GM23338 (cell line): Measurements from ENCODE around the gene EEF1AKMT2. TPM values are rescaled to one million over a fixed set of nuclear protein-coding genes. Genes with fewer than 3 reads are reported as not detected.

ENCODE experiments used
- ATAC-seq: fragments of 200-7000 bp; cut with Tn5 transposase; 3 replicates; pipeline ENCODE4 v1.9.1; 2020
- DNase-seq: peaks from one replicate; pipeline ENCODE4 v3.0.0-alpha.2; 2015; ENCODE audit warnings: low spot score
- H2AFZ ChIP-seq: fragments of 200-600 bp; sonication (generic); 2 replicates; pipeline ENCODE4 v1.8.0; 2016; ENCODE audit warnings: antibody characterized with exemption, mild to moderate bottlenecking, moderate library complexity
- H3F3A ChIP-seq: fragments of 200-600 bp; sonication (generic); replicated peaks from 2 replicates; pipeline ENCODE4 v1.8.0; 2017; ENCODE audit warnings: antibody characterized with exemption, mixed run types, low read depth
- H3K27ac ChIP-seq: fragments of 200-600 bp; sonication (generic); 2 replicates; pipeline ENCODE4 v1.6.1; 2016; ENCODE audit warnings: low read depth
- H3K27me3 ChIP-seq: fragments of 200-600 bp; sonication (generic); 2 replicates; pipeline ENCODE4 v1.8.0; 2016; ENCODE audit warnings: mild to moderate bottlenecking, mixed run types, moderate library complexity; ENCODE audit not compliant: insufficient read depth
- H3K36me3 ChIP-seq: fragments of 200-600 bp; sonication (generic); 2 replicates; pipeline ENCODE4 v1.8.0; 2016; ENCODE audit warnings: mild to moderate bottlenecking; ENCODE audit not compliant: insufficient read depth
- H3K4me1 ChIP-seq: fragments of 200-600 bp; sonication (generic); 2 replicates; pipeline ENCODE4 v1.8.0; 2016; ENCODE audit warnings: mild to moderate bottlenecking, moderate library complexity; ENCODE audit not compliant: insufficient read depth
- H3K4me2 ChIP-seq: fragments of 200-600 bp; sonication (generic); 2 replicates; pipeline ENCODE4 v1.7.1; 2017; ENCODE audit warnings: mixed run types
- H3K4me3 ChIP-seq: fragments of 200-600 bp; sonication (generic); 2 replicates; pipeline ENCODE4 v1.6.1; 2016; ENCODE audit warnings: mixed run types
- H3K79me2 ChIP-seq: fragments of 200-600 bp; sonication (generic); replicated peaks from 2 replicates; pipeline ENCODE4 v1.8.0; 2017; ENCODE audit warnings: mild to moderate bottlenecking; ENCODE audit not compliant: insufficient read depth
- H3K9me2 ChIP-seq: fragments of 200-600 bp; sonication (generic); 2 replicates; pipeline ENCODE4 v1.8.0; 2017; ENCODE audit not compliant: insufficient read depth
- H4K20me1 ChIP-seq: fragments of 200-600 bp; sonication (generic); replicated peaks from 2 replicates; pipeline ENCODE4 v1.8.0; 2017; ENCODE audit warnings: mild to moderate bottlenecking; ENCODE audit not compliant: insufficient read depth
- H3K27ac Mint-ChIP-seq: 2 replicates; pipeline ENCODE4 v1.8.0; 2020; ENCODE audit warnings: inconsistent platforms, mild to moderate bottlenecking, moderate library complexity, mixed read lengths
- H3K27me3 Mint-ChIP-seq: 3 replicates; pipeline ENCODE4 v1.8.0; 2022; ENCODE audit warnings: low read depth, mild to moderate bottlenecking, moderate library complexity, mixed read lengths, inconsistent platforms; ENCODE audit not compliant: insufficient read depth, poor library complexity
- H3K36me3 Mint-ChIP-seq: 3 replicates; pipeline ENCODE4 v1.8.0; 2021; ENCODE audit warnings: low read depth, mild to moderate bottlenecking, inconsistent platforms, moderate library complexity, mixed read lengths
- H3K4me1 Mint-ChIP-seq: 3 replicates; pipeline ENCODE4 v1.8.0; 2020; ENCODE audit warnings: mild to moderate bottlenecking, inconsistent platforms, mixed read lengths
- H3K4me3 Mint-ChIP-seq: 3 replicates; pipeline ENCODE4 v1.8.0; 2021; ENCODE audit warnings: moderate library complexity, mild to moderate bottlenecking, inconsistent platforms, mixed read lengths
- H3K9me3 Mint-ChIP-seq: 3 replicates; pipeline ENCODE4 v1.8.0; 2020; ENCODE audit warnings: moderate library complexity, mild to moderate bottlenecking, inconsistent platforms, mixed read lengths
- CREB1 ChIP-seq: fragments of 250-450 bp; sonication (Bioruptor Pico); IDR thresholded peaks from 2 replicates; pipeline ENCODE4 v1.5.0; 2020; ENCODE audit warnings: low read depth, mild to moderate bottlenecking, moderate library complexity
- CTCF ChIP-seq, 2 experiments: fragments of 200-600 bp in 1 of 2; sonication (generic) in 1 of 2; conservative IDR thresholded peaks; 2 replicates each; pipeline versions ENCODE4 v1.5.1 to v1.6.1; 2016 to 2017; ENCODE audit warnings: antibody characterized with exemption in 2 of 2, low read depth in 2 of 2, mild to moderate bottlenecking in 2 of 2, moderate library complexity in 1 of 2
- ETS1 ChIP-seq: IDR thresholded peaks from 2 replicates; pipeline ENCODE4 v1.6.1; 2016; ENCODE audit warnings: antibody characterized with exemption
- EZH2 ChIP-seq: fragments of 200-600 bp; sonication (generic); IDR thresholded peaks from one replicate; pipeline ENCODE4 v1.8.0; 2017; ENCODE audit warnings: antibody characterized with exemption, mild to moderate bottlenecking, low read depth; ENCODE audit not compliant: unreplicated experiment
- EZH2phosphoT487 ChIP-seq: fragments of 200-600 bp; sonication (generic); IDR thresholded peaks from one replicate; pipeline ENCODE4 v1.8.1; 2018; ENCODE audit warnings: antibody characterized with exemption; ENCODE audit not compliant: unreplicated experiment
- JUNB ChIP-seq: IDR thresholded peaks from one replicate; pipeline ENCODE4 v1.6.1; 2016; ENCODE audit warnings: antibody characterized with exemption; ENCODE audit not compliant: unreplicated experiment
- NANOG ChIP-seq: IDR thresholded peaks from 2 replicates; pipeline ENCODE4 v1.6.1; 2016; ENCODE audit warnings: antibody characterized with exemption, borderline replicate concordance
- POLR2AphosphoS5 ChIP-seq: IDR thresholded peaks from 2 replicates; pipeline ENCODE4 v1.6.1; 2016; ENCODE audit warnings: antibody characterized with exemption, low read depth
- STAT1 ChIP-seq: IDR thresholded peaks from one replicate; pipeline ENCODE4 v1.6.1; 2016; ENCODE audit warnings: antibody characterized with exemption; ENCODE audit not compliant: unreplicated experiment
- ZNF114 ChIP-seq: fragments of 250-450 bp; sonication (Bioruptor Pico); IDR thresholded peaks from 2 replicates; pipeline ENCODE4 v1.5.0; 2020; ENCODE audit warnings: mild to moderate bottlenecking, moderate library complexity
- ZNF331 ChIP-seq: fragments of 250-450 bp; sonication (Bioruptor Pico); IDR thresholded peaks from 2 replicates; pipeline ENCODE4 v1.5.0; 2020; ENCODE audit warnings: low read depth, mild to moderate bottlenecking, moderate library complexity
- polyA plus RNA-seq: library from polyadenylated mRNA; unstranded; fragments of >200 nt; fragmentation: Nextera tagmentation; extraction: Ambion mirVana; gene quantifications from 2 replicates; pipeline ENCODE4 v1.2.1, GENCODE V29; 2016
- total RNA-seq: library from RNA; depleted of rRNA; stranded (reverse); fragments of >200 nt; shearing (Covaris generic); gene quantifications from 2 replicates; pipeline ENCODE4 v1.2.3, GENCODE V29; 2014
- TF ChIP-seq, protein P1 (sequence below): IDR thresholded peaks from one replicate; pipeline ENCODE4 v1.6.1; 2018; ENCODE audit warnings: antibody characterized with exemption; ENCODE audit not compliant: unreplicated experiment
- TF ChIP-seq, protein P2 (sequence below): fragments of 250-450 bp; sonication (Bioruptor Pico); IDR thresholded peaks from 2 replicates; pipeline ENCODE4 v1.5.0; 2020; ENCODE audit warnings: mild to moderate bottlenecking, moderate library complexity

The EEF1AKMT2 gene
- total and polyA plus RNA-seq, 2 experiments from 2014 or later: 35.0 to 38.0 TPM

GRCh38 chr10:124768791-124769190 is 22.9 kb downstream of the EEF1AKMT2 start (continued):
- TF ChIP-seq JUNB: no peak
- TF ChIP-seq EZH2phosphoT487: no peak
- TF ChIP-seq EZH2: no peak

DNA sequence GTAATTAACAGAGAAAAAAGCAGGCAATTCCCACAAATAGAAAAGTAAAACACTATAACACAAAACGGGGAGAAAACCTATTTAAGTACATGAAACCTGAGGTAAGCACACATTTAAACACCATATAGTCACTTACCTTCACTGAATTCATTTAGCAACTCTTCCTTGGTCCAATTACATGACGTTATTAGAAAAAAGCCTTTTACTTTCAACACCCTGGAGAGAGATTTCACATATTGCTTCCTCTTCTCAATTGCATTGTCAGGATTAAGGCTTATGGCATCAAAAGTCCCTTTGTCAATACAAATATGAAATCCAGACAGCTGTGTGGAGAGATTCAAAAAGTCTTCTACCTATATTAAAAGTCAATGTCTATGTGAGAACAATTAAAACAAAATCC is 26.4 kb downstream of the EEF1AKMT2 start:
- H3K36me3 ChIP-seq: peaks cover 9% of the 10 kb centered on the region; the same call in 1 of the 2 replicates
- no peaks in the 10 kb centered on the region for H3K79me2 ChIP-seq
- H3K4me2 ChIP-seq: no peak overlapping the region
- H3K27me3 Mint-ChIP-seq: no peaks in the 10 kb centered on the region
- no peak overlapping the region for H3K4me3 ChIP-seq
- no peaks in the 10 kb centered on the region for H4K20me1 ChIP-seq
- peaks cover 26% of the 10 kb centered on the region for H3K36me3 Mint-ChIP-seq
- DNase-seq (no peak), ATAC-seq (no peak)
- no peaks in the 10 kb centered on the region for H3K4me1 Mint-ChIP-seq
- H3K4me3 Mint-ChIP-seq: no peak overlapping the region
- no peak overlapping the region for H2AFZ ChIP-seq
- H3K27me3 ChIP-seq: no peaks in the 10 kb centered on the region
- H3K27ac ChIP-seq: no peak overlapping the region
- H3F3A ChIP-seq: no peaks in the 10 kb centered on the region
- no peaks in the 10 kb centered on the region for H3K4me1 ChIP-seq
- no peaks in the 10 kb centered on the region for H3K9me3 Mint-ChIP-seq
- TF ChIP-seq JUNB (no peak), CREB1 (no peak), CTCF (conservative IDR thresholded peaks at IDR 0.05; ENCODE audit: low read depth in 2 of 2) (no peak), ZNF331 (CRISPR knock-in tag) (no peak), EZH2 (no peak), EZH2phosphoT487 (no peak), NANOG (no peak), POLR2AphosphoS5 (no peak), ETS1 (no peak), STAT1 (no peak), ZNF114 (CRISPR knock-in tag) (no peak)
- TF ChIP-seq, protein P1, sequence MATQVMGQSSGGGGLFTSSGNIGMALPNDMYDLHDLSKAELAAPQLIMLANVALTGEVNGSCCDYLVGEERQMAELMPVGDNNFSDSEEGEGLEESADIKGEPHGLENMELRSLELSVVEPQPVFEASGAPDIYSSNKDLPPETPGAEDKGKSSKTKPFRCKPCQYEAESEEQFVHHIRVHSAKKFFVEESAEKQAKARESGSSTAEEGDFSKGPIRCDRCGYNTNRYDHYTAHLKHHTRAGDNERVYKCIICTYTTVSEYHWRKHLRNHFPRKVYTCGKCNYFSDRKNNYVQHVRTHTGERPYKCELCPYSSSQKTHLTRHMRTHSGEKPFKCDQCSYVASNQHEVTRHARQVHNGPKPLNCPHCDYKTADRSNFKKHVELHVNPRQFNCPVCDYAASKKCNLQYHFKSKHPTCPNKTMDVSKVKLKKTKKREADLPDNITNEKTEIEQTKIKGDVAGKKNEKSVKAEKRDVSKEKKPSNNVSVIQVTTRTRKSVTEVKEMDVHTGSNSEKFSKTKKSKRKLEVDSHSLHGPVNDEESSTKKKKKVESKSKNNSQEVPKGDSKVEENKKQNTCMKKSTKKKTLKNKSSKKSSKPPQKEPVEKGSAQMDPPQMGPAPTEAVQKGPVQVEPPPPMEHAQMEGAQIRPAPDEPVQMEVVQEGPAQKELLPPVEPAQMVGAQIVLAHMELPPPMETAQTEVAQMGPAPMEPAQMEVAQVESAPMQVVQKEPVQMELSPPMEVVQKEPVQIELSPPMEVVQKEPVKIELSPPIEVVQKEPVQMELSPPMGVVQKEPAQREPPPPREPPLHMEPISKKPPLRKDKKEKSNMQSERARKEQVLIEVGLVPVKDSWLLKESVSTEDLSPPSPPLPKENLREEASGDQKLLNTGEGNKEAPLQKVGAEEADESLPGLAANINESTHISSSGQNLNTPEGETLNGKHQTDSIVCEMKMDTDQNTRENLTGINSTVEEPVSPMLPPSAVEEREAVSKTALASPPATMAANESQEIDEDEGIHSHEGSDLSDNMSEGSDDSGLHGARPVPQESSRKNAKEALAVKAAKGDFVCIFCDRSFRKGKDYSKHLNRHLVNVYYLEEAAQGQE: no peak
- TF ChIP-seq, protein P2, sequence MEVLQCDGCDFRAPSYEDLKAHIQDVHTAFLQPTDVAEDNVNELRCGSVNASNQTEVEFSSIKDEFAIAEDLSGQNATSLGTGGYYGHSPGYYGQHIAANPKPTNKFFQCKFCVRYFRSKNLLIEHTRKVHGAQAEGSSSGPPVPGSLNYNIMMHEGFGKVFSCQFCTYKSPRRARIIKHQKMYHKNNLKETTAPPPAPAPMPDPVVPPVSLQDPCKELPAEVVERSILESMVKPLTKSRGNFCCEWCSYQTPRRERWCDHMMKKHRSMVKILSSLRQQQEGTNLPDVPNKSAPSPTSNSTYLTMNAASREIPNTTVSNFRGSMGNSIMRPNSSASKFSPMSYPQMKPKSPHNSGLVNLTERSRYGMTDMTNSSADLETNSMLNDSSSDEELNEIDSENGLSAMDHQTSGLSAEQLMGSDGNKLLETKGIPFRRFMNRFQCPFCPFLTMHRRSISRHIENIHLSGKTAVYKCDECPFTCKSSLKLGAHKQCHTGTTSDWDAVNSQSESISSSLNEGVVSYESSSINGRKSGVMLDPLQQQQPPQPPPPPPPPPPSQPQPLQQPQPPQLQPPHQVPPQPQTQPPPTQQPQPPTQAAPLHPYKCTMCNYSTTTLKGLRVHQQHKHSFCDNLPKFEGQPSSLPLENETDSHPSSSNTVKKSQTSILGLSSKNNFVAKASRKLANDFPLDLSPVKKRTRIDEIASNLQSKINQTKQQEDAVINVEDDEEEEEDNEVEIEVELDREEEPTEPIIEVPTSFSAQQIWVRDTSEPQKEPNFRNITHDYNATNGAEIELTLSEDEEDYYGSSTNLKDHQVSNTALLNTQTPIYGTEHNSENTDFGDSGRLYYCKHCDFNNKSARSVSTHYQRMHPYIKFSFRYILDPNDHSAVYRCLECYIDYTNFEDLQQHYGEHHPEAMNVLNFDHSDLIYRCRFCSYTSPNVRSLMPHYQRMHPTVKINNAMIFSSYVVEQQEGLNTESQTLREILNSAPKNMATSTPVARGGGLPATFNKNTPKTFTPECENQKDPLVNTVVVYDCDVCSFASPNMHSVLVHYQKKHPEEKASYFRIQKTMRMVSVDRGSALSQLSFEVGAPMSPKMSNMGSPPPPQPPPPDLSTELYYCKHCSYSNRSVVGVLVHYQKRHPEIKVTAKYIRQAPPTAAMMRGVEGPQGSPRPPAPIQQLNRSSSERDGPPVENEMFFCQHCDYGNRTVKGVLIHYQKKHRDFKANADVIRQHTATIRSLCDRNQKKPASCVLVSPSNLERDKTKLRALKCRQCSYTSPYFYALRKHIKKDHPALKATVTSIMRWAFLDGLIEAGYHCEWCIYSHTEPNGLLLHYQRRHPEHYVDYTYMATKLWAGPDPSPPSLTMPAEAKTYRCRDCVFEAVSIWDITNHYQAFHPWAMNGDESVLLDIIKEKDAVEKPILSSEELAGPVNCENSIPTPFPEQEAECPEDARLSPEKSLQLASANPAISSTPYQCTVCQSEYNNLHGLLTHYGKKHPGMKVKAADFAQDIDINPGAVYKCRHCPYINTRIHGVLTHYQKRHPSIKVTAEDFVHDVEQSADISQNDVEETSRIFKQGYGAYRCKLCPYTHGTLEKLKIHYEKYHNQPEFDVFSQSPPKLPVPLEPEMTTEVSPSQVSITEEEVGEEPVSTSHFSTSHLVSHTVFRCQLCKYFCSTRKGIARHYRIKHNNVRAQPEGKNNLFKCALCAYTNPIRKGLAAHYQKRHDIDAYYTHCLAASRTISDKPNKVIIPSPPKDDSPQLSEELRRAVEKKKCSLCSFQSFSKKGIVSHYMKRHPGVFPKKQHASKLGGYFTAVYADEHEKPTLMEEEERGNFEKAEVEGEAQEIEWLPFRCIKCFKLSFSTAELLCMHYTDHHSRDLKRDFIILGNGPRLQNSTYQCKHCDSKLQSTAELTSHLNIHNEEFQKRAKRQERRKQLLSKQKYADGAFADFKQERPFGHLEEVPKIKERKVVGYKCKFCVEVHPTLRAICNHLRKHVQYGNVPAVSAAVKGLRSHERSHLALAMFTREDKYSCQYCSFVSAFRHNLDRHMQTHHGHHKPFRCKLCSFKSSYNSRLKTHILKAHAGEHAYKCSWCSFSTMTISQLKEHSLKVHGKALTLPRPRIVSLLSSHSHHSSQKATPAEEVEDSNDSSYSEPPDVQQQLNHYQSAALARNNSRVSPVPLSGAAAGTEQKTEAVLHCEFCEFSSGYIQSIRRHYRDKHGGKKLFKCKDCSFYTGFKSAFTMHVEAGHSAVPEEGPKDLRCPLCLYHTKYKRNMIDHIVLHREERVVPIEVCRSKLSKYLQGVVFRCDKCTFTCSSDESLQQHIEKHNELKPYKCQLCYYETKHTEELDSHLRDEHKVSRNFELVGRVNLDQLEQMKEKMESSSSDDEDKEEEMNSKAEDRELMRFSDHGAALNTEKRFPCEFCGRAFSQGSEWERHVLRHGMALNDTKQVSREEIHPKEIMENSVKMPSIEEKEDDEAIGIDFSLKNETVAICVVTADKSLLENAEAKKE (CRISPR knock-in tag): no peak
- no peak overlapping the region for H3K27ac Mint-ChIP-seq
- H3K9me2 ChIP-seq: no peaks in the 10 kb centered on the region
